GM12878 (cell line): ENCODE measurements around the gene AGER. TPM values are rescaled to one million over a fixed set of nuclear protein-coding genes. Genes with fewer than 3 reads are reported as not detected.
A peak's percentile ranks its signal among the peaks of the same experiment; 100 is the strongest.

ENCODE experiments used
- CEBPB ChIP-seq, 2 experiments: fragments of 150-350 bp in 1 of 2; IDR thresholded peaks; 2 replicates each; pipeline ENCODE4 v1.6.1; 2012 to 2014; ENCODE audit warnings: low read depth in 2 of 2, low read length in 2 of 2, borderline replicate concordance in 1 of 2, inconsistent platforms in 1 of 2
- CREB1 ChIP-seq: IDR thresholded peaks from 2 replicates; pipeline ENCODE4 v1.6.1; 2012; ENCODE audit warnings: low read depth, mild to moderate bottlenecking, inconsistent platforms
- DPF2 ChIP-seq: fragments of 450-650 bp; IDR thresholded peaks from 2 replicates; pipeline ENCODE4 v1.6.1; 2017; ENCODE audit warnings: mild to moderate bottlenecking
- EGR1 ChIP-seq, 2 experiments: IDR thresholded peaks; 1 replicate in 1 of 2; 2 replicates in 1 of 2; pipeline ENCODE4 v1.6.1; 2011 to 2012; ENCODE audit warnings: low read depth in 2 of 2, low read length in 2 of 2, borderline replicate concordance in 1 of 2, mild to moderate bottlenecking in 1 of 2, moderate library complexity in 1 of 2
- EP300 ChIP-seq, 2 experiments: fragments of 150-350 bp in 1 of 2; IDR thresholded peaks; 2 replicates each; pipeline ENCODE4 v1.6.1; 2011 to 2012; ENCODE audit warnings: low read depth in 2 of 2, low read length in 2 of 2, borderline replicate concordance in 1 of 2, improper control_type of control experiment in 1 of 2, inconsistent platforms in 1 of 2; ENCODE audit not compliant: control insufficient read depth in 1 of 2
- KAT2A ChIP-seq: conservative IDR thresholded peaks from 2 replicates; pipeline ENCODE4 v1.6.1; 2011; ENCODE audit warnings: low read depth, low read length; ENCODE audit not compliant: control insufficient read depth
- MEF2B ChIP-seq: fragments of 450-650 bp; IDR thresholded peaks from 2 replicates; pipeline ENCODE4 v1.6.1; 2018; ENCODE audit warnings: mild to moderate bottlenecking, moderate library complexity; ENCODE audit not compliant: partially characterized antibody, poor library complexity, severe bottlenecking
- NFYA ChIP-seq: IDR thresholded peaks from 2 replicates; pipeline ENCODE4 v1.6.1; 2011; ENCODE audit warnings: low read depth, mild to moderate bottlenecking, low read length, improper control_type of control experiment, borderline replicate concordance
- NFYB ChIP-seq: IDR thresholded peaks from 2 replicates; pipeline ENCODE4 v1.6.1; 2011; ENCODE audit warnings: low read depth, mild to moderate bottlenecking, low read length, improper control_type of control experiment, moderate library complexity; ENCODE audit not compliant: insufficient read depth
- NR2C1 ChIP-seq: fragments of 450-650 bp; IDR thresholded peaks from 2 replicates; pipeline ENCODE4 v1.6.1; 2017; ENCODE audit warnings: antibody characterized with exemption, mild to moderate bottlenecking, moderate library complexity
- POLR2A ChIP-seq: IDR thresholded peaks from 2 replicates; pipeline ENCODE4 v1.6.1; 2011; ENCODE audit warnings: low read depth, mild to moderate bottlenecking, low read length
- RCOR1 ChIP-seq: conservative IDR thresholded peaks from 2 replicates; pipeline ENCODE4 v1.6.1; 2012; ENCODE audit warnings: low read depth, low read length, improper control_type of control experiment
- RUNX3 ChIP-seq: IDR thresholded peaks from 2 replicates; pipeline ENCODE4 v1.6.1; 2012; ENCODE audit warnings: low read length, inconsistent platforms
- SMARCA5 ChIP-seq: fragments of 450-650 bp; IDR thresholded peaks from 2 replicates; pipeline ENCODE4 v1.6.1; 2017; ENCODE audit warnings: mild to moderate bottlenecking
- SREBF2 ChIP-seq: IDR thresholded peaks from 2 replicates; pipeline ENCODE4 v1.6.1; 2012; ENCODE audit warnings: mild to moderate bottlenecking, low read length
- SUPT20H ChIP-seq: IDR thresholded peaks from 2 replicates; pipeline ENCODE4 v1.6.1; 2011; ENCODE audit warnings: low read depth, mild to moderate bottlenecking, low read length, moderate library complexity, borderline replicate concordance; ENCODE audit not compliant: control insufficient read depth
- TCF3 ChIP-seq: IDR thresholded peaks from 2 replicates; pipeline ENCODE4 v1.6.1; 2012; ENCODE audit warnings: low read depth, mild to moderate bottlenecking, low read length, borderline replicate concordance; ENCODE audit not compliant: insufficient read depth
- ZZZ3 ChIP-seq: IDR thresholded peaks from 2 replicates; pipeline ENCODE4 v1.6.1; 2011; ENCODE audit warnings: low read depth; ENCODE audit not compliant: control insufficient read depth, insufficient read length
- polyA plus RNA-seq, 11 experiments: library from polyadenylated mRNA; depleted of rRNA in 4 of 11; unstranded in 6 of 11; stranded (reverse) in 5 of 11; fragments of >200 nt; fragmentation: Nextera tagmentation in 4 of 11; fragmentation: Illumina TruSeq in 1 of 11; extraction: Ambion mirVana in 4 of 11; extraction: Trizol in 1 of 11; gene quantifications; 1 replicate in 1 of 11; 2 replicates in 10 of 11; pipeline versions ENCODE4 v1.2.1 to v1.2.3, GENCODE V29; 2011 to 2016; ENCODE audit warnings: inconsistent platforms in 2 of 11, missing spikeins in 2 of 11, low read depth in 1 of 11
- total RNA-seq, 4 experiments: library from RNA; depleted of rRNA in 3 of 4; stranded (reverse); fragments of >200 nt in 3 of 4; fragmentation: Illumina TruSeq in 1 of 4; extraction: Trizol in 1 of 4; gene quantifications; 2 replicates each; pipeline versions ENCODE4 v1.2.1 to v1.2.3, GENCODE V29; 2013 to 2021
- TF ChIP-seq, protein P1 (sequence below): IDR thresholded peaks from 2 replicates; pipeline ENCODE4 v1.6.1; 2012; ENCODE audit warnings: low read depth, low read length, improper control_type of control experiment
- TF ChIP-seq, protein P2 (sequence below): fragments of 450-650 bp; IDR thresholded peaks from 2 replicates; pipeline ENCODE4 v1.6.1; 2017; ENCODE audit warnings: low read depth, mild to moderate bottlenecking, moderate library complexity
- TF ChIP-seq, protein P3 (sequence below): fragments of 450-650 bp; IDR thresholded peaks from 2 replicates; pipeline ENCODE4 v1.6.1; 2017; ENCODE audit warnings: mild to moderate bottlenecking, moderate library complexity
- TF ChIP-seq, protein P4 (sequence below): IDR thresholded peaks from 2 replicates; pipeline ENCODE4 v1.6.1; 2011; ENCODE audit warnings: borderline replicate concordance, low read depth, mild to moderate bottlenecking, moderate library complexity, mixed read lengths, low read length; ENCODE audit not compliant: insufficient read depth; ENCODE audit errors: extremely low read length

The AGER gene
- total and polyA plus RNA-seq, 10 of the 15 experiments (the other 5 are each of a cell fraction or from before 2014, with no cell fraction given): 1.1 to 18.2 (median 3.9) TPM

DNA sequence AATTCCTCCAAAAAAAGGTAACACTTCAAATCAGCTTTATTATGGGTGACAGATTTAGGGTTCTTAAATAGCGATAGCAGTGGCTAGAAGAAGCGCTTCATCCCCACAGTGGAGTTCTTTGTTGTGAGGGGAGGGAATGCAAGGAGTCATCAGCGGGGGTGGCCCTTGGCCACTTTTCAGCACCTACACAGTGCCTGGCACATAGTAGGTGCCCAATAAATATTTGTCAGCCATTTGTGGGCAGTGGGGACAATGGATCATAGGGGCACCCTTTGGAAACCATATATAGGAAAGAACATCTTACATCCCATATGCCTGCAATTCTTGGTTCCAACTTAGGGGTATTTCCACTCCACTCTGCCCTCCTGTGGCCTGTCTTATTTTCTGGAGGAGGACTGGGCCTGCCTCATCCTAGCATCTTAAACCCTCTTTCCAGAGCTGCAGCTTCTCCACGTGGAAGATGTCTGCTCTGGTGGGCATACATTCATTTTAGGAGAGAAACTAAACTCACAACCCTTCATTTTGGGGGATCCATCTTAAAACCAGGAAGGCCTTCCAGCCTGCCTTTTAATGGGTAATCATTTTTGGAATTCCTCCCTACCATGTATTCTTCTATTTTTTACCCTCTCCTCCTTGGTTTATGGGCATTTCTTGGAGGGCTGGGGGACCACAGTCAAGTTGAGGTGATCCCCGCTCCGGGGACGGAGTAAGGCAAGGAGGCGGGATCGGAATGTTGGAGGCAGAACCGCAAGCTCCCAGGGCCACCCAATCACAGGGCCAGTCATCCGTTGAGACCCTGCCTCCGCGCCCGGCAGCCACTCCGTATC, 11.0 kb upstream of the AGER start (continued):
- TF ChIP-seq, protein P1, sequence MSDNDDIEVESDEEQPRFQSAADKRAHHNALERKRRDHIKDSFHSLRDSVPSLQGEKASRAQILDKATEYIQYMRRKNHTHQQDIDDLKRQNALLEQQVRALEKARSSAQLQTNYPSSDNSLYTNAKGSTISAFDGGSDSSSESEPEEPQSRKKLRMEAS: no peak
- TF ChIP-seq NFYA: no peak
- TF ChIP-seq, protein P2, sequence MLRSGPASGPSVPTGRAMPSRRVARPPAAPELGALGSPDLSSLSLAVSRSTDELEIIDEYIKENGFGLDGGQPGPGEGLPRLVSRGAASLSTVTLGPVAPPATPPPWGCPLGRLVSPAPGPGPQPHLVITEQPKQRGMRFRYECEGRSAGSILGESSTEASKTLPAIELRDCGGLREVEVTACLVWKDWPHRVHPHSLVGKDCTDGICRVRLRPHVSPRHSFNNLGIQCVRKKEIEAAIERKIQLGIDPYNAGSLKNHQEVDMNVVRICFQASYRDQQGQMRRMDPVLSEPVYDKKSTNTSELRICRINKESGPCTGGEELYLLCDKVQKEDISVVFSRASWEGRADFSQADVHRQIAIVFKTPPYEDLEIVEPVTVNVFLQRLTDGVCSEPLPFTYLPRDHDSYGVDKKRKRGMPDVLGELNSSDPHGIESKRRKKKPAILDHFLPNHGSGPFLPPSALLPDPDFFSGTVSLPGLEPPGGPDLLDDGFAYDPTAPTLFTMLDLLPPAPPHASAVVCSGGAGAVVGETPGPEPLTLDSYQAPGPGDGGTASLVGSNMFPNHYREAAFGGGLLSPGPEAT: peak; percentile 78
- no peak for TF ChIP-seq EP300 (IDR thresholded peaks at IDR 0.05; ENCODE audit: borderline replicate concordance in 1 of 2, control insufficient read depth in 1 of 2, low read depth in 2 of 2, low read length in 2 of 2)
- TF ChIP-seq TCF3: no peak
- peak; percentile 91 for TF ChIP-seq SMARCA5
- no peak for TF ChIP-seq SREBF2
- TF ChIP-seq, protein P3, sequence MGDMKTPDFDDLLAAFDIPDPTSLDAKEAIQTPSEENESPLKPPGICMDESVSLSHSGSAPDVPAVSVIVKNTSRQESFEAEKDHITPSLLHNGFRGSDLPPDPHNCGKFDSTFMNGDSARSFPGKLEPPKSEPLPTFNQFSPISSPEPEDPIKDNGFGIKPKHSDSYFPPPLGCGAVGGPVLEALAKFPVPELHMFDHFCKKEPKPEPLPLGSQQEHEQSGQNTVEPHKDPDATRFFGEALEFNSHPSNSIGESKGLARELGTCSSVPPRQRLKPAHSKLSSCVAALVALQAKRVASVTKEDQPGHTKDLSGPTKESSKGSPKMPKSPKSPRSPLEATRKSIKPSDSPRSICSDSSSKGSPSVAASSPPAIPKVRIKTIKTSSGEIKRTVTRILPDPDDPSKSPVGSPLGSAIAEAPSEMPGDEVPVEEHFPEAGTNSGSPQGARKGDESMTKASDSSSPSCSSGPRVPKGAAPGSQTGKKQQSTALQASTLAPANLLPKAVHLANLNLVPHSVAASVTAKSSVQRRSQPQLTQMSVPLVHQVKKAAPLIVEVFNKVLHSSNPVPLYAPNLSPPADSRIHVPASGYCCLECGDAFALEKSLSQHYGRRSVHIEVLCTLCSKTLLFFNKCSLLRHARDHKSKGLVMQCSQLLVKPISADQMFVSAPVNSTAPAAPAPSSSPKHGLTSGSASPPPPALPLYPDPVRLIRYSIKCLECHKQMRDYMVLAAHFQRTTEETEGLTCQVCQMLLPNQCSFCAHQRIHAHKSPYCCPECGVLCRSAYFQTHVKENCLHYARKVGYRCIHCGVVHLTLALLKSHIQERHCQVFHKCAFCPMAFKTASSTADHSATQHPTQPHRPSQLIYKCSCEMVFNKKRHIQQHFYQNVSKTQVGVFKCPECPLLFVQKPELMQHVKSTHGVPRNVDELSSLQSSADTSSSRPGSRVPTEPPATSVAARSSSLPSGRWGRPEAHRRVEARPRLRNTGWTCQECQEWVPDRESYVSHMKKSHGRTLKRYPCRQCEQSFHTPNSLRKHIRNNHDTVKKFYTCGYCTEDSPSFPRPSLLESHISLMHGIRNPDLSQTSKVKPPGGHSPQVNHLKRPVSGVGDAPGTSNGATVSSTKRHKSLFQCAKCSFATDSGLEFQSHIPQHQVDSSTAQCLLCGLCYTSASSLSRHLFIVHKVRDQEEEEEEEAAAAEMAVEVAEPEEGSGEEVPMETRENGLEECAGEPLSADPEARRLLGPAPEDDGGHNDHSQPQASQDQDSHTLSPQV: no peak
- no peak for TF ChIP-seq NFYB
- TF ChIP-seq RCOR1: no peak
- no peak for TF ChIP-seq EGR1 (IDR thresholded peaks at IDR 0.05; ENCODE audit: borderline replicate concordance in 1 of 2, low read depth in 2 of 2, low read length in 2 of 2)
- no peak for TF ChIP-seq NR2C1
- TF ChIP-seq CEBPB (IDR thresholded peaks at IDR 0.05; ENCODE audit: borderline replicate concordance in 1 of 2, low read depth in 2 of 2, low read length in 2 of 2): no peak
- no peak for TF ChIP-seq CREB1
- TF ChIP-seq POLR2A: no peak
- no peak for TF ChIP-seq KAT2A
- no peak for TF ChIP-seq SUPT20H
- TF ChIP-seq, protein P4, sequence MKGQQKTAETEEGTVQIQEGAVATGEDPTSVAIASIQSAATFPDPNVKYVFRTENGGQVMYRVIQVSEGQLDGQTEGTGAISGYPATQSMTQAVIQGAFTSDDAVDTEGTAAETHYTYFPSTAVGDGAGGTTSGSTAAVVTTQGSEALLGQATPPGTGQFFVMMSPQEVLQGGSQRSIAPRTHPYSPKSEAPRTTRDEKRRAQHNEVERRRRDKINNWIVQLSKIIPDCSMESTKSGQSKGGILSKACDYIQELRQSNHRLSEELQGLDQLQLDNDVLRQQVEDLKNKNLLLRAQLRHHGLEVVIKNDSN: no peak
- no peak for TF ChIP-seq RUNX3
- TF ChIP-seq ZZZ3: no peak
- TF ChIP-seq DPF2: 0 out of 2 replicates have a peak, but pooled peaks have one; percentile 52
- no peak for TF ChIP-seq MEF2B
